PC-9 (cell line): Measurements from ENCODE around the gene CELF4. TPM values are rescaled to one million over a fixed set of nuclear protein-coding genes. Genes with fewer than 3 reads are reported as not detected.

ENCODE experiments used
- BruUV-seq: library from RNA; stranded (reverse); fragments of 400-500 nt; replicated peaks from 2 replicates; lab custom pipeline; 2021; lab: Mats Ljungman, UMichigan
- CTCF ChIA-PET: fragments of 300-600 bp; sonication (Branson Sonifier 250); formaldehyde crosslinking; loops from one replicate; lab custom pipeline; 2022; ENCODE audit warnings: antibody characterized with exemption; lab: Charles Lee
- POLR2A ChIA-PET: fragments of 300-600 bp; sonication (Branson Sonifier 250); formaldehyde crosslinking; loops from one replicate; lab custom pipeline; 2022; ENCODE audit warnings: antibody characterized with exemption; ENCODE audit not compliant: unreplicated experiment; lab: Charles Lee
- DNase-seq, 2 experiments: peaks; one replicate each; pipeline versions ENCODE4 v3.0.0 to v3.0.0-alpha.2; 2015 to 2022; ENCODE audit warnings: mixed read lengths in 1 of 2
- H2AFZ ChIP-seq: fragments of 200-600 bp; sonication (generic); 2 replicates; pipeline ENCODE4 v1.8.1; 2017; ENCODE audit warnings: antibody characterized with exemption
- H3F3A ChIP-seq: fragments of 200-600 bp; sonication (generic); 2 replicates; pipeline ENCODE4 v1.8.1; 2017; ENCODE audit warnings: antibody characterized with exemption, mild to moderate bottlenecking, low read depth; ENCODE audit not compliant: insufficient read depth
- H3K27ac ChIP-seq: fragments of 200-600 bp; sonication (generic); 2 replicates; pipeline ENCODE4 v1.6.1; 2016; ENCODE audit warnings: mixed run types
- H3K27me3 ChIP-seq: fragments of 200-600 bp; sonication (generic); 2 replicates; pipeline ENCODE4 v1.6.1; 2016; ENCODE audit warnings: low read depth, mixed run types; ENCODE audit not compliant: insufficient read depth
- H3K36me3 ChIP-seq: fragments of 200-600 bp; sonication (generic); 2 replicates; pipeline ENCODE4 v1.6.1; 2016; ENCODE audit warnings: low read depth, mixed run types
- H3K4me1 ChIP-seq: fragments of 200-600 bp; sonication (generic); replicated peaks from 2 replicates; pipeline ENCODE4 v1.6.1; 2016; ENCODE audit warnings: mixed run types; ENCODE audit not compliant: insufficient read depth
- H3K4me2 ChIP-seq: fragments of 200-600 bp; sonication (generic); 2 replicates; pipeline ENCODE4 v1.6.1; 2017; ENCODE audit warnings: mixed run types
- H3K4me3 ChIP-seq: fragments of 200-600 bp; sonication (generic); 2 replicates; pipeline ENCODE4 v1.6.1; 2016; ENCODE audit warnings: mixed run types
- H3K79me2 ChIP-seq: fragments of 200-600 bp; sonication (generic); 2 replicates; pipeline ENCODE4 v1.6.1; 2017; ENCODE audit warnings: low read depth, mixed run types
- H3K9me2 ChIP-seq: fragments of 200-600 bp; sonication (generic); 2 replicates; pipeline ENCODE4 v1.8.1; 2017; ENCODE audit warnings: mild to moderate bottlenecking; ENCODE audit not compliant: insufficient read depth
- H3K9me3 ChIP-seq: fragments of 200-600 bp; sonication (generic); 2 replicates; pipeline ENCODE4 v1.8.1; 2016; ENCODE audit warnings: low read depth; ENCODE audit not compliant: insufficient read depth
- H4K20me1 ChIP-seq: fragments of 200-600 bp; sonication (generic); 2 replicates; pipeline ENCODE4 v1.8.1; 2017; ENCODE audit not compliant: insufficient read depth
- EZH2 ChIP-seq: fragments of 200-600 bp; sonication (generic); IDR thresholded peaks from 2 replicates; pipeline ENCODE4 v1.8.0; 2017; ENCODE audit warnings: antibody characterized with exemption, low read depth
- intact Hi-C: fragments of 100-400 bp; cut with micrococcal nuclease; formaldehyde crosslinking; loops from one replicate; pipeline ENCODE4 v1.10.0; 2022; ENCODE audit not compliant: unreplicated experiment
- total RNA-seq: library from RNA; stranded (reverse); gene quantifications from 2 replicates; pipeline ENCODE4 v1.2.3, GENCODE V29; 2021
- TF ChIP-seq, protein P1 (sequence below): fragments of 200-600 bp; sonication (generic); conservative IDR thresholded peaks from 2 replicates; pipeline ENCODE4 v1.6.1; 2017; ENCODE audit warnings: mixed run types, antibody characterized with exemption, mild to moderate bottlenecking, moderate library complexity

Gene CELF4
- total RNA-seq, 1 experiment from 2014 or later, result 1.2 TPM

DNA sequence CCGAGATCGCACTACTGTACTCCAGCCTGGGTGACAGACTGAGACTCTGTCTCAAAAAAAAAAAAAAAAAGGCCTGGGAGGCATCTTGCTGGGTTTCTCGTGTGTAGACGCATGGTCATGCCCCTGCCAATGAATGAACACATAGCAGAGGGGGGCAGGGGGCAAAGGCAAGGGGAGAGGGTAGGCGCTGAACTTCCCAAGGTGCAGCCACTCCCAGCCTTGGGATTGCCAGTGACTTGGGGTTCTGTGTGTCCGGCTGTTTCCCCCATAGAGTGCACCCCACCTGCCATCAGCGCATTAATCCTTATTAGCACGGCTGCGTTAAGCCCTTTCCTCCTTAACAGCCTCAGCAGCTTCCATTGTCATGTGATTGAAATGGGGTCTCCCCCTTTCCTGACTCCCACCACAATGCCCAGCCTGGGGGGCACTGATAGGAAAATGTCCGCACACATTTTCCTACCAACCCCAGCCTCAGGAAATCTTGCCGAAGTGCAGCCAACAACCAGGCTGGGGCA, 225.8 kb downstream of the CELF4 start:
- no peaks in the 10 kb centered on the region for H3K79me2 ChIP-seq
- intact Hi-C loops, result no loop called here
- H3K36me3 ChIP-seq, result no peaks in the 10 kb centered on the region
- H3F3A ChIP-seq, result no peaks in the 10 kb centered on the region
- no peak for TF ChIP-seq EZH2
- TF ChIP-seq, protein P1, sequence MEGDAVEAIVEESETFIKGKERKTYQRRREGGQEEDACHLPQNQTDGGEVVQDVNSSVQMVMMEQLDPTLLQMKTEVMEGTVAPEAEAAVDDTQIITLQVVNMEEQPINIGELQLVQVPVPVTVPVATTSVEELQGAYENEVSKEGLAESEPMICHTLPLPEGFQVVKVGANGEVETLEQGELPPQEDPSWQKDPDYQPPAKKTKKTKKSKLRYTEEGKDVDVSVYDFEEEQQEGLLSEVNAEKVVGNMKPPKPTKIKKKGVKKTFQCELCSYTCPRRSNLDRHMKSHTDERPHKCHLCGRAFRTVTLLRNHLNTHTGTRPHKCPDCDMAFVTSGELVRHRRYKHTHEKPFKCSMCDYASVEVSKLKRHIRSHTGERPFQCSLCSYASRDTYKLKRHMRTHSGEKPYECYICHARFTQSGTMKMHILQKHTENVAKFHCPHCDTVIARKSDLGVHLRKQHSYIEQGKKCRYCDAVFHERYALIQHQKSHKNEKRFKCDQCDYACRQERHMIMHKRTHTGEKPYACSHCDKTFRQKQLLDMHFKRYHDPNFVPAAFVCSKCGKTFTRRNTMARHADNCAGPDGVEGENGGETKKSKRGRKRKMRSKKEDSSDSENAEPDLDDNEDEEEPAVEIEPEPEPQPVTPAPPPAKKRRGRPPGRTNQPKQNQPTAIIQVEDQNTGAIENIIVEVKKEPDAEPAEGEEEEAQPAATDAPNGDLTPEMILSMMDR, result no peak
- H2AFZ ChIP-seq, result no peak overlapping the region
- no peaks in the 10 kb centered on the region for H3K9me3 ChIP-seq
- ChIA-PET POLR2A (no interaction called here), CTCF (no interaction called here)
- H3K4me2 ChIP-seq, result no peak overlapping the region
- no peaks in the 10 kb centered on the region for H3K9me2 ChIP-seq
- DNase-seq, result no peak
- no peaks in the 10 kb centered on the region for H3K4me1 ChIP-seq
- no peak overlapping the region for H3K27ac ChIP-seq
- H3K27me3 ChIP-seq, result peaks cover 5% of the 10 kb centered on the region; the same call in 1 of the 2 replicates
- no TSS peak for BruUV-seq
- no peaks in the 10 kb centered on the region for H4K20me1 ChIP-seq
- H3K4me3 ChIP-seq, result no peak overlapping the region

DNA sequence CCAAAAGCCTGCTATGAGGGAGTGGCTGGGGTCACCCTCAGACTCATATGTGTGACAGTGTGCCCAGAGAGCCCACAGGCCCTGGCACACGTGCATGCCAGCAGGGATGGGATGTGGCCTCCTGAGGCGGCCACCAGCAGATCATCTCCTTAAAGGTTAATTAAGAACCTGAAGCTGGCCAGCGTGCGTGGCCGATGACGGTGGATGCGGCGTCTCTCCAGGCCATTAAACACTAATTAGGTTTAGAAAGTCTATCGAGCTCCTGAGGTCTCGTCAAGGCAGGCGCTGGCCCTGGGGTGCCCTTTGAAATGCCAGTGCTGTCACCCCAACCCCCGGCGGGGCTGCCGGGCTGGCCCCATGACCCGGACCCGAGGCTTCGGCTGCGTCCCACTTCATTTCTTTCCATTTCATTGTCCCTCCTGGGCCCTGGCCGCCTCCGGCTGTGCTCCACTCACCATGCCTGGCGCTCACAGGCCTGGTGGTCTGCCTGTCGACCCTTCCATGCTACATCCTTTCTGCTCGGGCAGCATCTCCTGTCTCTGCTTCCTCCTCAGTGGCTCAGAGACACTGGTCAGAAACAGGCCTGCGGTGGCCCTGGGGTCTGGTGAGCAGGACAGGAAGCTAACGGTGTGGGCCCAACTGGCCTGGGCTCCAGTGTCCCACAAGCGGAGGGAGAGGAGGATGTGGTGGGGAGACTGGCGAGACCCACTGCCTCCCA, 228.9 kb downstream of the CELF4 start:
- H2AFZ ChIP-seq, result no peak overlapping the region
- no peaks in the 10 kb centered on the region for H3K4me1 ChIP-seq
- no peaks in the 10 kb centered on the region for H3K79me2 ChIP-seq
- BruUV-seq, result no TSS peak
- H3K36me3 ChIP-seq, result no peaks in the 10 kb centered on the region
- H3K9me3 ChIP-seq, result no peaks in the 10 kb centered on the region
- intact Hi-C loops, result no loop called here
- CTCF ChIA-PET, result no interaction called here
- H3K4me2 ChIP-seq, result no peak overlapping the region
- TF ChIP-seq, protein P1, result no peak
- no peak for TF ChIP-seq EZH2
- DNase-seq, result no peak
- H3F3A ChIP-seq, result no peaks in the 10 kb centered on the region
- POLR2A ChIA-PET, result no interaction called here
- no peak overlapping the region for H3K4me3 ChIP-seq
- H3K9me2 ChIP-seq, result no peaks in the 10 kb centered on the region
- H3K27ac ChIP-seq, result no peak overlapping the region
- 0 out of 2 replicates have a peak, but pooled peaks cover 6% of the 10 kb centered on the region for H3K27me3 ChIP-seq
- no peaks in the 10 kb centered on the region for H4K20me1 ChIP-seq

DNA sequence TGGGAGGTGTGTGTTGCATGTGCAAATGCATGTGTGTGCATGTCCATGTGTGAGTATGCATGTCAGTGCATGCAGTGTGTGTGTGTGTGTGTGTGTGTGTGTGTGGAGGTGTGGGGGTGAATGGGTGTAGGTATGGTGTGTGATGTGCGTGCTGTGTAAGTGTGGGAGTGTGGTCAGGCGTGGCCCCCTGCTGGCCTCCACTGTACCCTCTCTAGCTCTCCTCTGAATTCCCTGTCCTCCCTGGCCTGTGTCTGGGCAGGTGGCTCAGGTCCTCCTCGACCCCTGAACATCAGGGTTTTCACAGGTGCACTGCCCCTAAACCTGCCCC, 230.2 kb downstream of the CELF4 start:
- ChIA-PET POLR2A (no interaction called here), CTCF (no interaction called here)
- no peak for TF ChIP-seq EZH2
- TF ChIP-seq, protein P1, result 0 out of 2 replicates have a peak, but pooled peaks have one; percentile 22
- no peak for DNase-seq
- H3K9me2 ChIP-seq, result no peaks in the 10 kb centered on the region
- no peaks in the 10 kb centered on the region for H3K36me3 ChIP-seq
- BruUV-seq, result no TSS peak
- no peaks in the 10 kb centered on the region for H3K79me2 ChIP-seq
- no peaks in the 10 kb centered on the region for H3F3A ChIP-seq
- intact Hi-C loops, result no loop called here
- H3K27me3 ChIP-seq, result 0 out of 2 replicates have a peak, but pooled peaks cover 6% of the 10 kb centered on the region
- H3K4me1 ChIP-seq, result no peaks in the 10 kb centered on the region
- H3K4me2 ChIP-seq, result no peak overlapping the region
- H4K20me1 ChIP-seq, result no peaks in the 10 kb centered on the region
- H3K9me3 ChIP-seq, result no peaks in the 10 kb centered on the region
- no peak overlapping the region for H3K27ac ChIP-seq
- no peak overlapping the region for H2AFZ ChIP-seq
- no peak overlapping the region for H3K4me3 ChIP-seq
